Stimulated activated CD8-positive, alpha-beta memory T cell treated with anti-CD3 and anti-CD28 coated beads, Interleukin-2, amount 100 ng/mL, for 48 hours (primary cell): ENCODE measurements around the gene SLC22A31.

ENCODE experiments used
- DNase-seq, 2 donors: peaks; one replicate each; pipeline ENCODE4 v3.0.0-alpha.2; 2020; ENCODE audit warnings: low read depth in 2 of 2

Gene SLC22A31

GRCh38 chr16:89149386-89149785 lies 51.0 kb downstream of the SLC22A31 start:
- no peak for DNase-seq

DNA sequence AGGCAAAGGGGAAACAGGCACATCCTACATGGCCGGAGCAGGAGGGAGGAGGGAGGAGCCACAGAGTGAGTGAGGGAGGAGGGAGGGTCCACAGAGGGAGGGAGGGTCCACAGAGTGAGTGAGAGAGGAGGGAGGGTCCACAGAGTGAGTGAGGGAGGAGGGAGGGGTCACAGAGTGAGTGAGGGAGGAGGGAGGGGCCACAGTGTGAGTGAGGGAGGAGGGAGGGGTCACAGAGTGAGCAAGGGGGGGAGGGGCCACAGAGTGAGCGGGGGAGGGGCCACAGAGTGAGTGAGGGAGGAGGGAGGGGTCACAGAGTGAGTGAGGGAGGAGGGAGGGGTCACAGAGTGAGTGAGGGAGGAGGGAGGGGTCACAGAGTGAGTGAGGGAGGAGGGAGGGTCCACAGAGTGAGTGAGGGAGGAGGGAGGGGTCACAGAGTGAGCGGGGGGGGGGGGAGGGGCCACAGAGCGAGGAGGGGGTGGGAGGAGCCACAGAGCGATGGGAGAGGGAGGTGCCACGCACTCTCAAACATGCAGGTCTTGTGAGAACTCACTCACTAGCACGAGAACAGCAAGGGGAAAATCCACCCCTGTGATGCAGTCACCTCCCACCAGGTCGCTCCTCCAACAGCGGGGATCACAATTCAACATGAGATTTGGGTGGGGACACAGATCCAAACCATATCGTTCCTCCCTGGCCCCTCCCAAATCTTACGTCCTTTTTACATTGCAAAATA lies 53.1 kb downstream of the SLC22A31 start:
- DNase-seq = no peak

DNA sequence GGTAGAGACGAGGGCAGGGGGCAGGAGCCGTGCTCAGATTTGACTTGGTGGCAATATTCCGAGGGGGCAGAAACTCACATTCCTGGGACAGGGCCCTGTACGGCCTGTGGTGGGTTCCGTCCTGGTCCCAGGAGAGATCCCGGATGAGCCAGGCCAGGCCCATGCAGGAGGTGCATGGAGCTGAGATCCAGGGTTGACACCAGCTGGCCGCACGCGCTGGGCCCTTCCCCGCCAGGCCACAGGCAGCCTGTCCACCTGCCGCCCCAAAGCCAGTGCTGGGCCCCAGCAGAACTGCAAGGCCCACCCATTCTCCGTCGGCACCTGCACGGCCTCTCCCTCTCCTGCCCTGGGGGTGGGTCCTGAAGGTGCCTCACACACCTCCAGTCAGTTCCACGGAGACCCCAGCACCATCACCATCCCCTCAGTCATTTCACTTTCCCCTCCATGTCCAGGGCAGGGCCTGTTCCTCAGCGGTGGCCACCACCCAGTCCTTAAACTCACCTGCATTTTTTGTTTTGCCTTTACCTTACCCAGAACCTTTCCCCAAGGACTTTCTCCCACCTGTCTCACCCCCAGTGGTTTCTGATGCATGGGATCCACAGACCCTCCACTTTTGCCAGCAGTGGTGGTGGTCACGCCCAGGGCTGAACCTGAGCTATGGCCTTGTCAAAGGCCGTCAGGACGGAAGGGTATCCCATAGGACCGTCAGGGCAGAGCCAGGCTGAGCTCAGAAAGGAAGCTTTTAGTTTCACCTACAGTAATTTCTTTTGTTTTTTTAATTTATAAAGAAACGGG lies 53.9 kb downstream of the SLC22A31 start:
- DNase-seq = no peak
